Activated naive CD8-positive, alpha-beta T cell treated with anti-CD3 and anti-CD28 coated beads, Interleukin-2, amount 50 U/mL, for 24 hours (primary cell): ENCODE data around the gene AKAP6.

Experiments
- ATAC-seq: fragments of 150-1000 bp; cut with Tn5 transposase; one replicate; pipeline ENCODE4 v1.10.0; 2021
- DNase-seq: peaks from one replicate; pipeline ENCODE4 v3.0.0; 2021
- H3K27ac Mint-ChIP-seq: one replicate; pipeline ENCODE4 v1.8.0; 2021; ENCODE audit warnings: mild to moderate bottlenecking, mixed read lengths
- H3K27me3 Mint-ChIP-seq: one replicate; pipeline ENCODE4 v1.8.0; 2021; ENCODE audit warnings: mixed read lengths
- H3K36me3 Mint-ChIP-seq: one replicate; pipeline ENCODE4 v1.8.0; 2021; ENCODE audit warnings: low read depth, mixed read lengths
- H3K4me1 Mint-ChIP-seq: one replicate; pipeline ENCODE4 v1.8.0; 2021; ENCODE audit warnings: mixed read lengths
- H3K4me3 Mint-ChIP-seq: one replicate; pipeline ENCODE4 v1.8.0; 2021; ENCODE audit warnings: mild to moderate bottlenecking, moderate library complexity, mixed read lengths
- H3K9me3 Mint-ChIP-seq: one replicate; pipeline ENCODE4 v1.8.0; 2021; ENCODE audit warnings: mixed read lengths

Gene AKAP6

DNA sequence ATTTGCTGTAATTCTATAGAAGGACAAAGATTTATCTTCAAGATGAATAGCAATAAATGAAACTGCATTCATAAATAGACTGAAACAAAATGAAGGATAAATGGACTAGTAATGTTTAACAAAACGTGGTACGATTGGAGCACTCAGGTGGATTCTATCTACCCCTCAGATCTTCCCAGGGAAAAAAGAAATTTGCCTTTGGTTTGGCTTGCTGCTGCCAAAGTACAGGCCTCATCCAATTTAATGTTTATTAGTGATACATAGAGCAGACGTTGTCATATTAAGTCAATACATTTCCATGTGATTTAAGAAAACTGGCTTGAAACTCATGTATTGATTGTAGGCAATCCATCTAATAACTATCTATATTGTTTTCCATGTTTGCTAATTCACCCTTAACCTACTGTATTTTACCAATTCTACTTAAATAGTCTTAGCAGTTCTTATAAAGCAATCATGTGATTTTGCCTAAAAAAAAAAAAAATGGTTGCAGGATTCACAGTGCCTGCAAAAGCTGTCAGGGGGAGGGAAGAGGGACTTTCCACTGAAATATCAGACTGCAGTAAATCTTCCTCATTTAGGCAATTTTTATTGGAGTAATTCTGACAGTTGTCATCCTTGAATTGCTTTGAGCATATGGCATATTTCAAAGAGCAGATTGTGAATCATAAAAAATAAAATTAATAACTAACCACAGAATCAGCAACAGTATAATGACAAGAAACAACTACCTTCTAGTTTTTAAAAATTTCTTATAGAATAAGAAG lies 367.4 kb downstream of the AKAP6 start:
- ATAC-seq: no peak
- Mint-ChIP-seq H3K27ac (no peak overlapping the region), H3K9me3 (no peaks in the 10 kb centered on the region), H3K4me3 (no peak overlapping the region), H3K36me3 (no peaks in the 10 kb centered on the region), H3K4me1 (no peaks in the 10 kb centered on the region), H3K27me3 (no peaks in the 10 kb centered on the region)
- DNase-seq: no peak

GRCh38 chr14:32697114-32697513 lies 368.0 kb downstream of the AKAP6 start:
- H3K9me3 Mint-ChIP-seq: no peaks in the 10 kb centered on the region
- DNase-seq (no peak), ATAC-seq (no peak)
- H3K36me3 Mint-ChIP-seq: no peaks in the 10 kb centered on the region
- H3K27me3 Mint-ChIP-seq: no peaks in the 10 kb centered on the region
- H3K4me1 Mint-ChIP-seq: no peaks in the 10 kb centered on the region
- no peak overlapping the region for H3K27ac Mint-ChIP-seq
- no peak overlapping the region for H3K4me3 Mint-ChIP-seq

- no peaks in the 10 kb centered on the region for H3K27me3 Mint-ChIP-seq
- ATAC-seq (no peak), DNase-seq (no peak)
- peaks cover 2% of the 10 kb centered on the region for H3K4me1 Mint-ChIP-seq
- H3K4me3 Mint-ChIP-seq: no peak overlapping the region
- H3K9me3 Mint-ChIP-seq: no peaks in the 10 kb centered on the region
- no peaks in the 10 kb centered on the region for H3K36me3 Mint-ChIP-seq
- H3K27ac Mint-ChIP-seq: no peak overlapping the region
Measured at GRCh38 chr14:32697704-32698103, 368.6 kb downstream of the AKAP6 start.

GRCh38 chr14:32698831-32699230 lies 369.7 kb downstream of the AKAP6 start:
- ATAC-seq (no peak), DNase-seq (no peak)
- Mint-ChIP-seq H3K4me1 (peaks cover 2% of the 10 kb centered on the region), H3K36me3 (no peaks in the 10 kb centered on the region), H3K27me3 (no peaks in the 10 kb centered on the region), H3K9me3 (no peaks in the 10 kb centered on the region), H3K4me3 (no peak overlapping the region), H3K27ac (no peak overlapping the region)

DNA sequence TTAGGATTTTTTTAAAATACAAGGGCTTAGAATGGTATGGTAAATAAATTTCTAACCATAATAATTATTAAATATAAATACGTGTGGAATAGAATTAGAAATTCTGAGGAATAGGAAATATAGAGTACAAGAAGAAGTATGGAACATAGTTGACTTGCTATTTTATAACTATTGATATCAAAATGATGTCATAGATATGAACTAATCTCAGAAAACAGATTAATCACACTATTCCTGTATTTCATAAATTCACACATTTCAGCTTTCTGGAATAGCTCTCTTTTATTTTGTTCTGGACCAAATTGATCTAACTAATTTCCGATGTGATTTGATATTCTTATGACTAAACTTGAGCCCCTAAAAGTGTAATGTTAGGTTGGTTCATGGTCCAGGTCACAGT lies 372.4 kb downstream of the AKAP6 start:
- Mint-ChIP-seq H3K36me3 (no peaks in the 10 kb centered on the region), H3K27ac (no peak overlapping the region), H3K4me1 (peaks cover 2% of the 10 kb centered on the region), H3K9me3 (no peaks in the 10 kb centered on the region), H3K4me3 (no peak overlapping the region), H3K27me3 (no peaks in the 10 kb centered on the region)
- DNase-seq (no peak), ATAC-seq (no peak)

DNA sequence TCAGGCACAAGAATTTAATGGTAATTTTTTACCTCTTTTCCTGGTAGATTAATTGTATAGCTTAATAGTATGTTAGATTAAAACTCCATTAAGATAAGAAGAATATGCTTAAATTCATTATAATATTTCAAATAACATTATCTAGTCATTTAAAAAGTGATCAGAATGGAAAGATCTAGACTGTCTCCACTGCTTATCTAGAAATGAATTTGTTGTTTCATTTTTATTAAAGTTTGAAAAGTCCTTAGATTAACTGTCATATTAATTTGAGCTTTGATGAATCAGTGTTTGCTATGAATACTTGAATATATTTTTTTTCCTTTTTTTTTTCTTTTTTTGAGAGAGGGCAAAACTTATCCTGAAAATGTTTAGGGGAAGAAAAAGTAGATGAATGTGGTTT lies 373.0 kb downstream of the AKAP6 start:
- Mint-ChIP-seq H3K27me3 (no peaks in the 10 kb centered on the region), H3K27ac (no peak overlapping the region), H3K4me3 (no peak overlapping the region), H3K9me3 (no peaks in the 10 kb centered on the region), H3K36me3 (no peaks in the 10 kb centered on the region), H3K4me1 (peaks cover 2% of the 10 kb centered on the region)
- DNase-seq (no peak), ATAC-seq (no peak)

GRCh38 chr14:32702562-32702961 lies 373.5 kb downstream of the AKAP6 start:
- no peaks in the 10 kb centered on the region for H3K27me3 Mint-ChIP-seq
- no peak overlapping the region for H3K27ac Mint-ChIP-seq
- peak; percentile 36 for ATAC-seq
- no peaks in the 10 kb centered on the region for H3K9me3 Mint-ChIP-seq
- H3K36me3 Mint-ChIP-seq: no peaks in the 10 kb centered on the region
- H3K4me1 Mint-ChIP-seq: peaks cover 2% of the 10 kb centered on the region
- DNase-seq: no peak
- no peak overlapping the region for H3K4me3 Mint-ChIP-seq

DNA sequence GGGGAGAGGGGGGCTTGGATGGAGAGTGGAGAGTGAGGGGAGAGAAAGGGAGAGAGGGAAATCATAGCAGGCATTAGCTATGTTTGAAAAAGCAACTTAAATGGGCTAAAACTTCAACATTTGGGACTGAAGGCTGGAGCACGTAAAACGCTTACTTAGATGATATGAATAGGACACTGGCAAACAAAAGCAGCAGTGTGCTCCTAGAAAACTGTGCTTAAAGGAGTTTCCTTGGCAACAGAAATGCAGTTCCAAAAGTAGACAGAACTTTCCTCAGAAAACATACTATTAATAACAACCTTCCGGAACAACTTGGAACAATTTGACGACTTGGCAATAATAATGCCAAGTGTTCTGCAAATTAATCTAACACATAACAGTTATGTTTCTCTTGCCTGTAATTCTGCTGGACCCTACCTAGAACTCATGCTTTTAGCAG lies 374.1 kb downstream of the AKAP6 start:
- Mint-ChIP-seq H3K27ac (no peak overlapping the region), H3K4me3 (no peak overlapping the region), H3K36me3 (no peaks in the 10 kb centered on the region), H3K4me1 (peaks cover 2% of the 10 kb centered on the region), H3K9me3 (no peaks in the 10 kb centered on the region), H3K27me3 (peaks cover 2% of the 10 kb centered on the region)
- ATAC-seq (no peak), DNase-seq (no peak)

DNA sequence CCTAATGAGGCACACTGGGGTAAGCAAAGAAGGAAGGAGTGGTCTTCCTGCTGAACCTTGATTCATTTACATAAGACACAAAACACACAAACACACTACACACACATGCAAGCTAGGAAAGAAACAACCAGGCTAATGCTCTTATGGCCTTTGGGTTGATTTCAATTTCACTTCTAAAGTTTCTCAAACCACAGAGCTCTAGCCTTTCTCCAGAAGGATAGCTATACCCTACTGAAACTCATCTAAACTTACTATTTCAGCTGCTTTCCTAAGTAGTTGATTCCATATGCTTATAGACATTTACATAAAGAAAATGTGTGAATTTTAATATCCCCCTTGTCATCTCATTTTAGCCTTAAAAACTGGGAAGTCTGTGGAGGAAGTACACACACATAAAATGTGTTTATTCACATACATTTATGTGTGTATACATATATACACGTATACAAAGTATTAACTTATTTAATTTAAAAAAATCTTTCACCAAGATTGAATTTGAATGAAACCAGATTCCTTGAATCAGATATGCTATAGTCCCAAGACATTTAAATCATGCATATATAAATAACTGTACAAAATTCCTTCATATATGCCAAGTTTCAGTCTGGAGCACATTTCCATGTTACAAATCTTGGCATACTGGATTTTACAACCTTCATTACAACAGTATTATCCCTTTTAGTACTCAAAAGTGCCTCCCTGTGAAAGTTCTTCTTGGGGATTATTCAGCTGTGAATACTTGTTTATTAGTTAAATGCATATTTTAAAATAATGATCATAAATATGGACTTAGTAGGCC lies 377.8 kb downstream of the AKAP6 start:
- H3K27ac Mint-ChIP-seq: no peak overlapping the region
- ATAC-seq: no peak

DNA sequence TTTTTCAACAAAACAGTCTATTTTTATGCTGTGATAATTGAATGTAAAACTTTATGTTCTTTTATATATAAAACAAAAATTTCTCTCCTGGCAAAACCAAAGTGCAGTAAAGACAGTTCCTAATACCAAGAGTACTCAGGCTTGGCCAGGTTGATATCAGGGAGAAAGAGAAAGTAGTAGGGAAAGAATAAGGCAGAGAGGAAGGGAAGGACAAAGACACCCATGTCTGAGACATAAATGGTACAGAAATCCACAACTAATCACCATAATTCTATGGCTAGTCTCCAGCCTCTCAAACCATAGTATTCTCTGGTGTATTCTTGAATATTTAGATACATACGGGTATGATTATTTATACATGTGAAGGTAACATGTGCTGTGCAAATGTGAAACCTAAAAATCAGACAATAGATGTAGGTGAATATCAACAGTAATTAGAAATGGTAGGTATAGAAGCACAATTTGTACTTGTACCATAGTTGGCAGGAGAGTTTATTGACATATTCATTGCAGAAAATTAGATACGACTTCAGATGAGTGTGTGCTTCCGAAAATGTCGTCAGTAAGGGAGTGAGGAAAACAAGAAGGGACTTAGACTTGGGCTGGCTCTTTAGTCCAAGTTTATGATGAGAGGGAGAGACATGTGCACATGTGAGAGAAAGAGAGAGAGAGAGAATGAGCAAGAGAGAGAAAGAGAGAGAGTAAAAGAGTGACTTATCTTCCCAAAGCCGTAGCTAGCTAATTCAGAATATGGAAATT lies 378.8 kb downstream of the AKAP6 start:
- peaks cover 2% of the 10 kb centered on the region for H3K27me3 Mint-ChIP-seq
- no peak for DNase-seq
- H3K4me3 Mint-ChIP-seq: no peak overlapping the region
- no peaks in the 10 kb centered on the region for H3K9me3 Mint-ChIP-seq
- no peaks in the 10 kb centered on the region for H3K4me1 Mint-ChIP-seq
- no peak overlapping the region for H3K27ac Mint-ChIP-seq
- ATAC-seq: no peak
- no peaks in the 10 kb centered on the region for H3K36me3 Mint-ChIP-seq

More for the DNA sequence above, 377.8 kb downstream of the AKAP6 start:
- Mint-ChIP-seq H3K4me3 (no peak overlapping the region), H3K9me3 (no peaks in the 10 kb centered on the region), H3K27me3 (peaks cover 2% of the 10 kb centered on the region), H3K4me1 (peaks cover 2% of the 10 kb centered on the region), H3K36me3 (no peaks in the 10 kb centered on the region)
- no peak for DNase-seq

- no peak for DNase-seq
Measured at GRCh38 chr14:32709027-32709426, 379.9 kb downstream of the AKAP6 start.

GRCh38 chr14:32710231-32710671 lies 381.2 kb downstream of the AKAP6 start:
- Mint-ChIP-seq H3K36me3 (no peaks in the 10 kb centered on the region), H3K27ac (no peak overlapping the region), H3K27me3 (peaks cover 2% of the 10 kb centered on the region), H3K4me3 (no peak overlapping the region), H3K9me3 (no peaks in the 10 kb centered on the region), H3K4me1 (no peaks in the 10 kb centered on the region)
- DNase-seq (no peak), ATAC-seq (no peak)

More at GRCh38 chr14:32709027-32709426, 379.9 kb downstream of the AKAP6 start:
- Mint-ChIP-seq H3K9me3 (no peaks in the 10 kb centered on the region), H3K36me3 (no peaks in the 10 kb centered on the region), H3K27me3 (peaks cover 2% of the 10 kb centered on the region), H3K27ac (no peak overlapping the region), H3K4me1 (no peaks in the 10 kb centered on the region), H3K4me3 (no peak overlapping the region)
- no peak for ATAC-seq

DNA sequence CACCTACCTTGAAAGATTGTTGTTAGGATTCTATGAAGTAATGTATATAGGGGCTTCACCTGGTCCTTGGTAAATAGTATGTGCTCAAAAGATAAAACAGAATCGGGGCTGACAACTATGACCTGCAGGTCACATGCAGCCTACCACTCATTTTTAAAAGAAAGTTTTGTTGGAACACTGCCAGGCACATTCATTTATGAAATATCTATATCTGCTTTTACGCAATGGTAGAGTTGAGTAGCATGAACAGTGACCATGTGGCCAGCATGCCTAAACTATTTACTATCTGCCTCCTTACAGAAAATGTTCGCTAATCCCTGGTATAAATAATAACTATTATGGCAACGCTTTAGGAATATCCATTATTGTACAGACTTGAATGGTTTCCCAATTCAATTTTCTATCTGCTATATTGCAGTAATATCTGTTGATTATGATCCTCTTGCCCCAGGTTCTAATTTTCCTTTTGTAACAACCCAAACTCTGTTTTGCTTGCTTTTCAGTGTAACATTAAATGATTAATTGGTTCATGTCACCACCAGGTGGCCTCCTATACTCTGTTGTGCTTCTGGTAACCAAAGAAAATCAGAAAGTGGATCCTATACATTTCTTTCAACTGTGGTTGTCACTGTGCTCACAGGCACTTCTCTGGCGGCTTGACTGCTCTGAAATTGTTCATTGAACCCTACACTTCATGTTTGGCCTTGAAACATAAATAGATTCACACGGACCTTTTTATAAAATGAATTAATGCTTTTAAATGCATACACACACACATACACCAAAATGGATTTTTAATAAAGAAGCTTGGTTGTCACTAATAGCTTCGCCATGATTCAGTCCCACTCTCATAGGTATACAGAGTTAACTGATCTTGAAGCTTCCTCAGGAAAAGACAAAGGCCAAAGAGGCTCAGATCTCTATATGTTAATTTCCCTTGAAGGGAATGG lies 381.9 kb downstream of the AKAP6 start:
- ATAC-seq (no peak), DNase-seq (no peak)
- Mint-ChIP-seq H3K27ac (no peak overlapping the region), H3K9me3 (no peaks in the 10 kb centered on the region), H3K36me3 (no peaks in the 10 kb centered on the region), H3K27me3 (peaks cover 2% of the 10 kb centered on the region), H3K4me3 (no peak overlapping the region), H3K4me1 (no peaks in the 10 kb centered on the region)

GRCh38 chr14:32713856-32714255 lies 384.8 kb downstream of the AKAP6 start:
- H3K4me1 Mint-ChIP-seq: no peaks in the 10 kb centered on the region
- no peak for DNase-seq
- H3K27me3 Mint-ChIP-seq: no peaks in the 10 kb centered on the region
- H3K27ac Mint-ChIP-seq: no peak overlapping the region
- no peaks in the 10 kb centered on the region for H3K9me3 Mint-ChIP-seq
- H3K36me3 Mint-ChIP-seq: no peaks in the 10 kb centered on the region
- no peak for ATAC-seq
- no peak overlapping the region for H3K4me3 Mint-ChIP-seq
